CD14-positive monocyte (primary cell): ENCODE data around the gene ELF5. TPM values are rescaled to one million over a fixed set of nuclear protein-coding genes. Genes with fewer than 3 reads are reported as not detected.
A peak's percentile ranks its signal among the peaks of the same experiment; 100 is the strongest.

ENCODE experiments used
- DNase-seq, 3 donors: peaks; one replicate each; pipeline ENCODE4 v3.0.0-alpha.2; 2011 to 2022
- H2AFZ ChIP-seq: 2 replicates; pipeline ENCODE4 v1.6.0; 2012; ENCODE audit warnings: mild to moderate bottlenecking, low read depth, low read length, inconsistent platforms; ENCODE audit not compliant: insufficient read depth, poor library complexity, severe bottlenecking
- H3K27ac ChIP-seq, 2 donors: 1 replicate in 1 of 2; 2 replicates in 1 of 2; pipeline ENCODE4 v1.5.1; 2012 to 2013; ENCODE audit warnings: low read length in 2 of 2, control low read depth in 1 of 2, inconsistent platforms in 1 of 2, low read depth in 1 of 2, mild to moderate bottlenecking in 1 of 2
- H3K27me3 ChIP-seq, 2 donors: one replicate each; pipeline versions ENCODE4 v1.6.0 to v1.6.1; 2011 to 2013; ENCODE audit warnings: low read length in 2 of 2; ENCODE audit not compliant: control insufficient read depth in 2 of 2, insufficient read depth in 2 of 2
- H3K36me3 ChIP-seq, 2 donors: replicated peaks in 1 of 2; 1 replicate in 1 of 2; 2 replicates in 1 of 2; pipeline versions ENCODE4 v1.5.1 to v1.6.1; 2012 to 2013; ENCODE audit warnings: low read length in 2 of 2, control low read depth in 1 of 2, inconsistent platforms in 1 of 2, mild to moderate bottlenecking in 1 of 2; ENCODE audit not compliant: insufficient read depth in 2 of 2, control insufficient read depth in 1 of 2
- H3K4me1 ChIP-seq, 2 donors: 1 replicate in 1 of 2; 2 replicates in 1 of 2; pipeline versions ENCODE4 v1.5.1 to v1.6.1; 2012 to 2013; ENCODE audit warnings: low read length in 2 of 2, control low read depth in 1 of 2, inconsistent platforms in 1 of 2, mild to moderate bottlenecking in 1 of 2, moderate library complexity in 1 of 2; ENCODE audit not compliant: insufficient read depth in 2 of 2, control insufficient read depth in 1 of 2
- H3K4me2 ChIP-seq: replicated peaks from 2 replicates; pipeline ENCODE3; 2012; ENCODE audit warnings: low read length, moderate library complexity, mild to moderate bottlenecking; ENCODE audit not compliant: poor library complexity, severe bottlenecking; ENCODE audit errors: extremely low read depth
- H3K4me3 ChIP-seq, 3 experiments: fragments of 200-600 bp in 1 of 3; sonication (generic) in 1 of 3; replicated peaks in 1 of 3; 1 replicate in 2 of 3; 2 replicates in 1 of 3; pipeline ENCODE4 v1.5.1; 2011 to 2013; ENCODE audit warnings: low read length in 3 of 3, mild to moderate bottlenecking in 3 of 3, control low read depth in 2 of 3, low read depth in 2 of 3, inconsistent platforms in 1 of 3, moderate library complexity in 1 of 3
- H3K79me2 ChIP-seq: 2 replicates; pipeline ENCODE4 v1.6.0; 2012; ENCODE audit warnings: mild to moderate bottlenecking, control low read depth, inconsistent platforms, low read length, moderate library complexity; ENCODE audit not compliant: insufficient read depth
- H3K9ac ChIP-seq: 2 replicates; pipeline ENCODE4 v1.6.0; 2017; ENCODE audit warnings: low read length, mild to moderate bottlenecking; ENCODE audit not compliant: insufficient read depth, poor library complexity, severe bottlenecking
- H3K9me3 ChIP-seq, 2 donors: replicated peaks in 1 of 2; 1 replicate in 1 of 2; 2 replicates in 1 of 2; pipeline versions ENCODE4 v1.5.1 to v1.6.1; 2012 to 2013; ENCODE audit warnings: low read length in 2 of 2, control low read depth in 1 of 2; ENCODE audit not compliant: control insufficient read depth in 1 of 2, insufficient read depth in 1 of 2
- H4K20me1 ChIP-seq: 2 replicates; pipeline ENCODE4 v1.6.0; 2012; ENCODE audit warnings: mild to moderate bottlenecking, low read length, control low read depth, moderate library complexity; ENCODE audit not compliant: insufficient read depth
- H3K27ac Mint-ChIP-seq, 7 donors: one replicate each; pipeline ENCODE4 v1.8.0; 2020; ENCODE audit warnings: mild to moderate bottlenecking in 7 of 7, mixed read lengths in 7 of 7, moderate library complexity in 6 of 7, inconsistent platforms in 2 of 7
- H3K27me3 Mint-ChIP-seq, 3 donors: one replicate each; pipeline ENCODE4 v1.8.0; 2021 to 2022; ENCODE audit warnings: low read depth in 3 of 3, mild to moderate bottlenecking in 3 of 3, mixed read lengths in 3 of 3, moderate library complexity in 3 of 3, inconsistent platforms in 1 of 3
- H3K36me3 Mint-ChIP-seq, 2 donors: one replicate each; pipeline ENCODE4 v1.8.0; 2020; ENCODE audit warnings: mixed read lengths in 2 of 2, inconsistent platforms in 1 of 2, mild to moderate bottlenecking in 1 of 2
- H3K4me1 Mint-ChIP-seq: one replicate; pipeline ENCODE4 v1.8.0; 2020; ENCODE audit warnings: mild to moderate bottlenecking, mixed read lengths
- H3K4me3 Mint-ChIP-seq, 2 donors: one replicate each; pipeline ENCODE4 v1.8.0; 2020; ENCODE audit warnings: mild to moderate bottlenecking in 2 of 2, mixed read lengths in 2 of 2, moderate library complexity in 1 of 2
- H3K9me3 Mint-ChIP-seq, 7 donors: one replicate each; pipeline ENCODE4 v1.8.0; 2020 to 2022; ENCODE audit warnings: mixed read lengths in 7 of 7, mild to moderate bottlenecking in 6 of 7, moderate library complexity in 6 of 7, inconsistent platforms in 2 of 7
- WGBS: methylation state at CpG from one replicate; pipeline ENCODE4 v1.1.5; 2013; ENCODE audit warnings: missing lambda C conversion rate; ENCODE audit not compliant: insufficient coverage; 5-methylcytosine and 5-hydroxymethylcytosine counted together
- intact Hi-C, 2 donors: fragments of 100-400 bp; cut with micrococcal nuclease; formaldehyde crosslinking; loops; one replicate each; pipeline versions ENCODE4 v1.15.0 to v1.15.1; 2023
- polyA plus RNA-seq, 3 donors: library from polyadenylated mRNA; depleted of rRNA in 1 of 3; unstranded in 2 of 3; stranded (reverse) in 1 of 3; fragments of 300-500 nt in 2 of 3; fragments of >200 nt in 1 of 3; fragmentation: Illumina TruSeq in 2 of 3; gene quantifications; 1 replicate in 2 of 3; 2 replicates in 1 of 3; pipeline ENCODE4 v1.2.3, GENCODE V29; 2012 to 2021
- TF ChIP-seq, protein P1 (sequence below): fragments of 200-600 bp; IDR thresholded peaks from one replicate; pipeline ENCODE4 v1.8.0; 2022; ENCODE audit warnings: antibody characterized with exemption, mild to moderate bottlenecking

Gene ELF5
- polyA plus RNA-seq, 3 donors = 0.27 TPM; not detected in 2

DNA sequence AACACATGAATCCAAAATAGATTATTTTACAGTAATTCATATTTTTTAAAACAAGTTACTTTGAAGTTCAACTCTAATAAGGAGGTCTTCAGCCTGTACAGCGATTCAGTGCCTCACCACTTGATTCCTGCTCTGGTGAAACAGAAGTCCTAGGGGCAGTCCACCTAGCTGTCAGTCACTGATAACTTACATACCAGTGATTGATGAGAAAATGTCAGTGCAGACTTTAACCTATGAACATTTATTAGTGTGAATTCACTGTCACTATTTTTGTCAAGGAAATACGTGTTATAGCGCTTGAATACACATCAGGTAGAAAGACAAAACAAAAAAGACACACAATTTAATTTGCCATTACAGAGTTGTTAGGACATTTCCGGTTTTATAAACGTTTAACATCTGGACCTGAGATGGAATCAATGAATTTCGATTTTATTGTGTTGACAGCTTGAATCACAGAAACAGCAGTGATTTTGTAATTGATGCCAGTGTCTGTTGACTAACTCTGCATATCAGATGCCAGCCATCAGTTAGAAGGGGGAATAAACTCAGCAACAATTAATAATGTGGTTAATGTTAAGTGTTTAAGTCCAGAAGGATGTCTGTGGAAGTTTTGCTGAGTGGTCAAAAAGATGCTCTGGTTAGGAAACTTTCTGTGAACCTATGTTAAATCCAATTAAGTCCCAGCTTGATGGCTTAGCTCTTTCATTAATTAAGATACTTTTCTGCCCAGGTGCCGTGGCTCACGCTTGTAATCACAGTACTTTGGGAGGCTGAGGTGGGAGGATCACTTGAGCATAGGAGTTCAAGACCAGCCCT lies 34.5 kb downstream of the ELF5 start:
- TF ChIP-seq, protein P1, sequence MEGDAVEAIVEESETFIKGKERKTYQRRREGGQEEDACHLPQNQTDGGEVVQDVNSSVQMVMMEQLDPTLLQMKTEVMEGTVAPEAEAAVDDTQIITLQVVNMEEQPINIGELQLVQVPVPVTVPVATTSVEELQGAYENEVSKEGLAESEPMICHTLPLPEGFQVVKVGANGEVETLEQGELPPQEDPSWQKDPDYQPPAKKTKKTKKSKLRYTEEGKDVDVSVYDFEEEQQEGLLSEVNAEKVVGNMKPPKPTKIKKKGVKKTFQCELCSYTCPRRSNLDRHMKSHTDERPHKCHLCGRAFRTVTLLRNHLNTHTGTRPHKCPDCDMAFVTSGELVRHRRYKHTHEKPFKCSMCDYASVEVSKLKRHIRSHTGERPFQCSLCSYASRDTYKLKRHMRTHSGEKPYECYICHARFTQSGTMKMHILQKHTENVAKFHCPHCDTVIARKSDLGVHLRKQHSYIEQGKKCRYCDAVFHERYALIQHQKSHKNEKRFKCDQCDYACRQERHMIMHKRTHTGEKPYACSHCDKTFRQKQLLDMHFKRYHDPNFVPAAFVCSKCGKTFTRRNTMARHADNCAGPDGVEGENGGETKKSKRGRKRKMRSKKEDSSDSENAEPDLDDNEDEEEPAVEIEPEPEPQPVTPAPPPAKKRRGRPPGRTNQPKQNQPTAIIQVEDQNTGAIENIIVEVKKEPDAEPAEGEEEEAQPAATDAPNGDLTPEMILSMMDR = no peak
- no peak overlapping the region for H3K27ac Mint-ChIP-seq
- Histone ChIP-seq H2AFZ (no peak overlapping the region), H4K20me1 (no peaks in the 10 kb centered on the region), H3K4me2 (no peak overlapping the region), H3K27ac (no peak overlapping the region), H3K36me3 (peaks cover 5 to 7% of the 10 kb centered on the region in 2 donors), H3K27me3 (no peaks in the 10 kb centered on the region), H3K4me3 (no peak overlapping the region), H3K79me2 (no peaks in the 10 kb centered on the region), H3K4me1 (no peaks in the 10 kb centered on the region), H3K9ac (no peak overlapping the region), H3K9me3 (no peaks in the 10 kb centered on the region)
- peaks cover 7 to 13% of the 10 kb centered on the region in 2 donors for H3K36me3 Mint-ChIP-seq
- H3K4me1 Mint-ChIP-seq = peaks cover 5% of the 10 kb centered on the region
- intact Hi-C loops = no loop called here
- WGBS = 100% methylated on average over 3 of the region's 8 CpGs
- peaks cover 0 to 7% (median 1%) of the 10 kb centered on the region in 3 donors for H3K27me3 Mint-ChIP-seq
- H3K4me3 Mint-ChIP-seq = no peak overlapping the region
- no peak for DNase-seq
- no peaks in the 10 kb centered on the region for H3K9me3 Mint-ChIP-seq

DNA sequence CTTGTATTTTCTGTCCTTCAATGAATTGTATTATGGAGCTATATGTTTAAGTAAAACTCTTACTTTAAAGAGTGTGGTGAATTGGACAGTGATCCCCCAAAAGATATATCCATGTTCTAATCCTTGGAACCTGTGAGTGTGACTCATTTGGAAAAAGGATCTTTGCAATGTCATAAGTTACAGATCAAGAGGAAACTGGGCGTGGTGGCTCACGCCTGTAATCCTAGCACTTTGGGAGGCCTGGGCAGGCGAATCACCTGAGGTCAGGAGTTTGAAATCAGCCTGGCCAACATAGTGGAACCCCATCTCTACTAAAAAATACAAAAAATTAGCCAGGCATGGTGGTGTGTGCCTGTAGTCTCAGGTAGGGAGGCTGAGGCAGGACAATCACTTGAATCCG lies 36.7 kb downstream of the ELF5 start:
- no peak overlapping the region for H3K27ac ChIP-seq
- no peaks in the 10 kb centered on the region for H3K79me2 ChIP-seq
- Mint-ChIP-seq H3K9me3 (no peaks in the 10 kb centered on the region), H3K4me3 (no peak overlapping the region), H3K4me1 (peaks cover 5% of the 10 kb centered on the region), H3K27me3 (peaks cover 0 to 7% (median 1%) of the 10 kb centered on the region in 3 donors), H3K36me3 (peaks cover 29 to 34% of the 10 kb centered on the region in 2 donors), H3K27ac (peak overlapping the region in 1 of 7 donors; percentile 37)
- no peak overlapping the region for H2AFZ ChIP-seq
- H3K9ac ChIP-seq = no peak overlapping the region
- no peaks in the 10 kb centered on the region for H3K9me3 ChIP-seq
- 67% methylated on average over 1 of the region's 4 CpGs for WGBS
- H3K4me1 ChIP-seq = no peaks in the 10 kb centered on the region
- no peak for DNase-seq
- H3K4me2 ChIP-seq = no peak overlapping the region
- TF ChIP-seq, protein P1 = no peak
- H4K20me1 ChIP-seq = no peaks in the 10 kb centered on the region
- H3K36me3 ChIP-seq = peaks cover 26 to 27% of the 10 kb centered on the region in 2 donors
- intact Hi-C loops = no loop called here
- no peak overlapping the region for H3K4me3 ChIP-seq
- no peaks in the 10 kb centered on the region for H3K27me3 ChIP-seq
